ENCODE measurements around the gene C3orf22. TPM values are rescaled to one million over a fixed set of nuclear protein-coding genes. Genes with fewer than 3 reads are reported as not detected.

C3orf22 gene
- total and polyA plus RNA-seq, 2 experiments from 2014 or later, result not detected

DNA sequence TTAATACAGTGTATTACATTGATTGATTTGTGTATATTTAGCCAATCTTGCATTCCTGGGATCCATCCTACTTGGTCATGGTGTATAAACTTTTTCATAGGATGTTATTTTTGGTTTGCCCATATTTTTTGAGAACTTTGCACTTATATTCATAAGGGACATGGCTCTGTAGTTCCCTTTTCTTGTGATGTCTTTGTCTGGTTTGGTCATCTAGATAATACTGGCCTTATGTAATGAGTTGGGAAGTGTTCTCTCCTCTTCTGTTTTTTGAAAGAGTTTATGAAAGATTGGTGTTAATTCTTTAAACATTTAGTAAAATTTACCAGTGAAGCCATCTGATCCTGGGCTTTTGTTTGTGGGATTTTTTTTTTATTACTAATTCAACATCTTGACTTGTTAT lies 25.2 kb downstream of the C3orf22 start:
- H3K4me1 ChIP-seq (ENCODE audit: insufficient read depth), result no peaks in the 10 kb centered on the region
- peaks cover under 1% of the 10 kb centered on the region; the same call in 1 of the 2 replicates for H3F3A ChIP-seq (ENCODE audit: insufficient read depth)
- H3K4me2 ChIP-seq (ENCODE audit: unreplicated experiment), result no peak overlapping the region
- no peak overlapping the region for H3K27ac ChIP-seq
- DNase-seq, result no peak
- in situ Hi-C loops (cut with MboI), result no loop called here
- no peaks in the 10 kb centered on the region for H3K79me2 ChIP-seq (ENCODE audit: insufficient read depth)
- TF ChIP-seq EZH2 (IDR thresholded peaks at IDR 0.05; ENCODE audit: insufficient read depth, poor library complexity, severe bottlenecking), result no peak
- no peak for TF ChIP-seq EZH2phosphoT487 (IDR thresholded peaks at IDR 0.05; ENCODE audit: insufficient read depth, low read depth)
- H3K27me3 ChIP-seq (replicated peaks; ENCODE audit: insufficient read depth), result peaks cover 40% of the 10 kb centered on the region
- no peak overlapping the region for H3K4me3 ChIP-seq
- no peaks in the 10 kb centered on the region for H4K20me1 ChIP-seq (ENCODE audit: insufficient read depth)
- H3K36me3 ChIP-seq (ENCODE audit: low read depth), result no peaks in the 10 kb centered on the region
- no peak overlapping the region for H3K9ac ChIP-seq
- no peaks in the 10 kb centered on the region for H3K9me2 ChIP-seq (ENCODE audit: insufficient read depth)
- no peak overlapping the region for H2AFZ ChIP-seq
- H3K9me3 ChIP-seq (ENCODE audit: low read depth), result no peaks in the 10 kb centered on the region

DNA sequence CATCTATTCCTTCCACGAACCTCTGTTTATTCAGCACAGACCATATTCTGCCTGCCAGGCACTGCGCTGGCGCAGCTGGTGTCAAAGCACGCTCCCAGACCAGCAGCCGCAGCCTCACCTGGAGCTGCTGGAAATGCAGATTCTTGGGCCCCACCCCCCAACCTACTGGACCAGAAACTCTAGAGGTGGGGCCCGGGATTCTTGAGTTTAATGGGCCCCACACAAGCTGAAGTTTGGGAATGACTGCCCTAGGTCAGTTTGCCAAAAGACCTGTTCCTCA lies 27.7 kb downstream of the C3orf22 start:
- no peak overlapping the region for H3K27ac ChIP-seq
- H3K9me2 ChIP-seq (ENCODE audit: insufficient read depth), result no peaks in the 10 kb centered on the region
- H3K9ac ChIP-seq, result no peak overlapping the region
- H4K20me1 ChIP-seq (ENCODE audit: insufficient read depth), result no peaks in the 10 kb centered on the region
- in situ Hi-C loops (cut with MboI), result no loop called here
- 87% methylated on average over 6 of the region's 6 CpGs for WGBS, 2 experiments (ENCODE audit: low coverage in 1 of 2, low lambda C conversion rate in 2 of 2, missing lambda C conversion rate in 2 of 2)
- H3K4me2 ChIP-seq (ENCODE audit: unreplicated experiment), result no peak overlapping the region
- no peaks in the 10 kb centered on the region for H3K36me3 ChIP-seq (ENCODE audit: low read depth)
- H3K4me1 ChIP-seq (ENCODE audit: insufficient read depth), result no peaks in the 10 kb centered on the region
- peaks cover 40% of the 10 kb centered on the region for H3K27me3 ChIP-seq (replicated peaks; ENCODE audit: insufficient read depth)
- TF ChIP-seq EZH2phosphoT487 (IDR thresholded peaks at IDR 0.05; ENCODE audit: insufficient read depth, low read depth), result no peak
- no peak for TF ChIP-seq EZH2 (IDR thresholded peaks at IDR 0.05; ENCODE audit: insufficient read depth, poor library complexity, severe bottlenecking)
- no peaks in the 10 kb centered on the region for H3K9me3 ChIP-seq (ENCODE audit: low read depth)
- no peak overlapping the region for H3K4me3 ChIP-seq
- H3K79me2 ChIP-seq (ENCODE audit: insufficient read depth), result no peaks in the 10 kb centered on the region
- H2AFZ ChIP-seq, result no peak overlapping the region
- DNase-seq, result no peak
- no peaks in the 10 kb centered on the region for H3F3A ChIP-seq (ENCODE audit: insufficient read depth)

DNA sequence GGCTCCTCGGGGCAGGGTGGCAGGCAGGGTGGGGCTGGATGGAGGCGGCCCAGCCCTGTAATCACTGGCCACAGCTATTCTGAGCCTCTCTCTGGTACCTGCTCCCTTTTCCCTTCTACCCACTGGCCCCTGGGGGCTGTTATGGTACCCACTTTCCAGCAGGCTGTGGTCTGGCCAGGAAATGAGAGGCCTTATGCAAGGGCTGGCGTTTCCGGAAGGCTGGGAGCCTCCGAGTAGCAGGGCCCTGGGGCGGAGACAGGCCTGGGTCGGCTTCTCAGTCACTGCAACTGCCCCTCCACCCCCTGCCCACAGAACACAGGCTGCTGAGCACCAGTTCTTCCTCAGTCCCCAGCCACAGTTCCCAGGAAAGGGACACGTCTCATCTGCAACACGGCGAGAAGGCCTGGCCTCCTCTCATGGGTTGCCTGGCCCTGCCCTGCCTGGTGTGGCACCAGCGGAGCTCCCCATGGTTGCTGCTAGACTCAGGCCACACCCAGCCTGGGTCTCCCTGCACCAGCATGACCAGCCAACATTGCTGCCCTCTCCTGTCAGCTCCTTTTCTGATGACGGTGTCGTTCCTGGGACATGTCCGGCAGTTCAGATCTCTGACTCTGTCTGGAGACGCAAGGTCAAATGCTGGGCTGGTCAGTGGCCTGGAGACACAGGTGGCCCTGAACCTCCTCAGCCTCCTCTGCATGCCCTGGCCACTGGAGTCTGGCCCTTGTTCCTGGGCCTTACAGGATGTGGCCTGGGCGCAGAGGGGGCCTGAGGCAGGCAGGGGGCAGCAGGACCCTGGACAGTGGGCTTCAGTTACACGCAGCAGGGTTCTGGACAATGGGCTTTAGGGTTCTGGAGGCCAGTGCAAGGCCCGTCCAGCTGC lies 28.3 kb downstream of the C3orf22 start:
- no peak overlapping the region for H2AFZ ChIP-seq

DNA sequence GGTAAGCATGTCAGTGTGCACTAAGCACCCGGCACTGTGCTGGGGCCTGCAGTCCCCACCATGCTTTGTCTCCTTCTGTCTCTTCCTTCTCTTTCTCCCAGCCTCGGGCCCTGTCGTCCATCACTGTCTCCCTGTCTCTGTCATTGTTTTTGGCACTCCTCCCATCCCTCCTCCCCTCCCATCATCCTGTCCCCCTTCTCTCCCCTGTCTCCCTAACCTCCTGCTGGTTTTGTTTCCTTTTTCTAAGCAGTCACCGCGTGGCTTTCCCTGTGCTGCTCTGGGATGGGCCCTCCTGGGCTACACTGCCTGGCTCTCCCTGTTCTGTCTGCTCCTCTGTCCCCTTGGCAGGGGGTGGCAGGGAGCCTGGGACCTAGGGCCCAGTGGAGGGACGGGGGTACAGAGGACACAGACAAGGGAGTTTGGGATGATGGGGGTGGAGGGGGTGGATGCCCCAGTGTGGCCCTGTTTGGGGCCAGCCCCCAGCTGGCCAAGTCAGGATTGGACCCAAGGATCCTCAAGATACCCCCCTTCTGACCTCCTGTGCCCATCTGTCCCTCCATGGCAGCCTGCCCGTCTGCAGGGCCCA lies 29.1 kb downstream of the C3orf22 start:
- WGBS, 2 experiments (ENCODE audit: low coverage in 1 of 2, low lambda C conversion rate in 2 of 2, missing lambda C conversion rate in 2 of 2), result 74 to 97% methylated on average over 4 to 7 of the region's 7 CpGs
- H3K9me3 ChIP-seq (ENCODE audit: low read depth), result no peaks in the 10 kb centered on the region
- no peak overlapping the region for H3K4me2 ChIP-seq (ENCODE audit: unreplicated experiment)
- H3K27me3 ChIP-seq (replicated peaks; ENCODE audit: insufficient read depth), result peaks cover 34% of the 10 kb centered on the region
- no peak overlapping the region for H2AFZ ChIP-seq
- no peak for DNase-seq
- H3K4me1 ChIP-seq (ENCODE audit: insufficient read depth), result no peaks in the 10 kb centered on the region
- H3K9me2 ChIP-seq (ENCODE audit: insufficient read depth), result no peaks in the 10 kb centered on the region
- no peak overlapping the region for H3K4me3 ChIP-seq
- H3K79me2 ChIP-seq (ENCODE audit: insufficient read depth), result no peaks in the 10 kb centered on the region
- TF ChIP-seq EZH2 (IDR thresholded peaks at IDR 0.05; ENCODE audit: insufficient read depth, poor library complexity, severe bottlenecking), result no peak
- no peak for TF ChIP-seq EZH2phosphoT487 (IDR thresholded peaks at IDR 0.05; ENCODE audit: insufficient read depth, low read depth)
- H4K20me1 ChIP-seq (ENCODE audit: insufficient read depth), result no peaks in the 10 kb centered on the region
- no peak overlapping the region for H3K9ac ChIP-seq
- H3K36me3 ChIP-seq (ENCODE audit: low read depth), result no peaks in the 10 kb centered on the region
- H3F3A ChIP-seq (ENCODE audit: insufficient read depth), result no peaks in the 10 kb centered on the region
- in situ Hi-C loops (cut with MboI), result no loop called here
- H3K27ac ChIP-seq, result no peak overlapping the region

More for the DNA sequence above, 28.3 kb downstream of the C3orf22 start:
- Histone ChIP-seq H3K9me3 (ENCODE audit: low read depth) (no peaks in the 10 kb centered on the region), H3K36me3 (ENCODE audit: low read depth) (no peaks in the 10 kb centered on the region), H3K9me2 (ENCODE audit: insufficient read depth) (no peaks in the 10 kb centered on the region), H3F3A (ENCODE audit: insufficient read depth) (no peaks in the 10 kb centered on the region), H3K4me1 (ENCODE audit: insufficient read depth) (no peaks in the 10 kb centered on the region), H3K9ac (no peak overlapping the region), H3K27me3 (replicated peaks; ENCODE audit: insufficient read depth) (peaks cover 35% of the 10 kb centered on the region), H3K79me2 (ENCODE audit: insufficient read depth) (no peaks in the 10 kb centered on the region), H3K27ac (no peak overlapping the region), H3K4me3 (no peak overlapping the region), H4K20me1 (ENCODE audit: insufficient read depth) (no peaks in the 10 kb centered on the region), H3K4me2 (ENCODE audit: unreplicated experiment) (no peak overlapping the region)
- in situ Hi-C loops (cut with MboI), result no loop called here
- 89 to 93% methylated on average over 15 to 18 of the region's 18 CpGs for WGBS, 2 experiments (ENCODE audit: low coverage in 1 of 2, low lambda C conversion rate in 2 of 2, missing lambda C conversion rate in 2 of 2)
- no peak for TF ChIP-seq EZH2phosphoT487 (IDR thresholded peaks at IDR 0.05; ENCODE audit: insufficient read depth, low read depth)
- no peak for TF ChIP-seq EZH2 (IDR thresholded peaks at IDR 0.05; ENCODE audit: insufficient read depth, poor library complexity, severe bottlenecking)
- no peak for DNase-seq
